ENCODE results near the gene BEND5. TPM values are rescaled to one million over a fixed set of nuclear protein-coding genes. Genes with fewer than 3 reads are reported as not detected.
A peak's percentile ranks its signal among the peaks of the same experiment; 100 is the strongest.

BEND5 gene
- total RNA-seq, 1 donor from 2014 or later = 23.9 TPM

GRCh38 chr1:48693674-48694320 is 82.9 kb downstream of the BEND5 start:
- peaks cover 7% of the 10 kb centered on the region for H3K4me1 Mint-ChIP-seq (ENCODE audit: low read depth)
- H3K9me3 Mint-ChIP-seq (ENCODE audit: low read depth) = no peaks in the 10 kb centered on the region
- TF ChIP-seq, protein P1, sequence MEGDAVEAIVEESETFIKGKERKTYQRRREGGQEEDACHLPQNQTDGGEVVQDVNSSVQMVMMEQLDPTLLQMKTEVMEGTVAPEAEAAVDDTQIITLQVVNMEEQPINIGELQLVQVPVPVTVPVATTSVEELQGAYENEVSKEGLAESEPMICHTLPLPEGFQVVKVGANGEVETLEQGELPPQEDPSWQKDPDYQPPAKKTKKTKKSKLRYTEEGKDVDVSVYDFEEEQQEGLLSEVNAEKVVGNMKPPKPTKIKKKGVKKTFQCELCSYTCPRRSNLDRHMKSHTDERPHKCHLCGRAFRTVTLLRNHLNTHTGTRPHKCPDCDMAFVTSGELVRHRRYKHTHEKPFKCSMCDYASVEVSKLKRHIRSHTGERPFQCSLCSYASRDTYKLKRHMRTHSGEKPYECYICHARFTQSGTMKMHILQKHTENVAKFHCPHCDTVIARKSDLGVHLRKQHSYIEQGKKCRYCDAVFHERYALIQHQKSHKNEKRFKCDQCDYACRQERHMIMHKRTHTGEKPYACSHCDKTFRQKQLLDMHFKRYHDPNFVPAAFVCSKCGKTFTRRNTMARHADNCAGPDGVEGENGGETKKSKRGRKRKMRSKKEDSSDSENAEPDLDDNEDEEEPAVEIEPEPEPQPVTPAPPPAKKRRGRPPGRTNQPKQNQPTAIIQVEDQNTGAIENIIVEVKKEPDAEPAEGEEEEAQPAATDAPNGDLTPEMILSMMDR (IDR thresholded peaks at IDR 0.05; ENCODE audit: unreplicated experiment) = no peak
- no peak overlapping the region for H3K27ac Mint-ChIP-seq
- H3K36me3 Mint-ChIP-seq (ENCODE audit: insufficient read depth) = no peaks in the 10 kb centered on the region
- no peak for DNase-seq (ENCODE audit: low spot score, unreplicated experiment)
- no peak overlapping the region for H3K4me3 Mint-ChIP-seq (ENCODE audit: low read depth)
- H3K27me3 Mint-ChIP-seq = peaks cover 16% of the 10 kb centered on the region

DNA sequence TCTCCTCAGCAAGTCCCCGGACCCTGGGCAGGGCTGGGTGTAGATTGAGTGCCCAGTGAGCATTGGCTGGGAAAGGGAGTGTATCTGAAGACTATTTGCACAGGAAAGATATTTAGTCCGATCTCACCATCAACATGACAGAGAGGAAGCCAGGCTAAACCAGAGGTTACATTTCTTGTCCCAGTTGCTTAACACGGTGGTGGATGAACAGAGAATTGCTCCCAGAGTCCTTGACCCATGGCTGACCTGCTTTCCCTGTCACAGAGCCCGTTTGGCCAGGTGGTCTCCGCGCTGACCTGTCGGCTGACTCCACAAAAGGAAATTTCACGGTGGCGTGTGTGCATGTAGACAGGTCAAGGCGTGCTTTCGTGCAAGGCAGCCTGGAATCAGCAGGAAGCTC is 83.5 kb downstream of the BEND5 start:
- TF ChIP-seq, protein P1 (IDR thresholded peaks at IDR 0.05; ENCODE audit: unreplicated experiment) = no peak
- H3K27me3 Mint-ChIP-seq = peaks cover 18% of the 10 kb centered on the region
- no peak overlapping the region for H3K27ac Mint-ChIP-seq
- H3K36me3 Mint-ChIP-seq (ENCODE audit: insufficient read depth) = no peaks in the 10 kb centered on the region
- H3K4me1 Mint-ChIP-seq (ENCODE audit: low read depth) = peaks cover 7% of the 10 kb centered on the region
- no peak overlapping the region for H3K4me3 Mint-ChIP-seq (ENCODE audit: low read depth)
- DNase-seq (ENCODE audit: low spot score, unreplicated experiment) = no peak
- no peaks in the 10 kb centered on the region for H3K9me3 Mint-ChIP-seq (ENCODE audit: low read depth)

DNA sequence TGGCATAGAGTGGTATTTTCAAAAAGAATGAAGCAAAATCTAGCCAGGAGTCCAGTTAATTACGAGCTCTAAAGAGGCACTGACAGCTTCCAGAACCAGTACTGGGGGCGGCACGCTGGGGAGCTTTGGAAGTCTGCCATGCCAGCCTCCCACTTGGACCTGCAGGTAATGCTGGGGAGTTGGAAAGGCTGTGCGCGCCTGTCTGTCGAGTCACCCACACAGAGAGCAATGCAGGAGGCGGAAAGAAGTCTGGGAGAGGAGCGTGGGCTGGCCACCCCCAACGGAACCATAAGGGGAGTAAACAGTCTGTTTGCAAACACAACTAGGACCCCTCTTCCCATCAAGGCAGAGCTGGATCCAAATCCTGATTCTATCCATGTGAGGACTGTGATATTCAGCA is 84.5 kb downstream of the BEND5 start:
- Mint-ChIP-seq H3K27me3 (peaks cover 19% of the 10 kb centered on the region), H3K4me3 (ENCODE audit: low read depth) (no peak overlapping the region), H3K27ac (no peak overlapping the region), H3K36me3 (ENCODE audit: insufficient read depth) (no peaks in the 10 kb centered on the region), H3K9me3 (ENCODE audit: low read depth) (no peaks in the 10 kb centered on the region), H3K4me1 (ENCODE audit: low read depth) (peaks cover 7% of the 10 kb centered on the region)
- TF ChIP-seq, protein P1 (IDR thresholded peaks at IDR 0.05; ENCODE audit: unreplicated experiment) = no peak
- DNase-seq (ENCODE audit: low spot score, unreplicated experiment) = no peak

DNA sequence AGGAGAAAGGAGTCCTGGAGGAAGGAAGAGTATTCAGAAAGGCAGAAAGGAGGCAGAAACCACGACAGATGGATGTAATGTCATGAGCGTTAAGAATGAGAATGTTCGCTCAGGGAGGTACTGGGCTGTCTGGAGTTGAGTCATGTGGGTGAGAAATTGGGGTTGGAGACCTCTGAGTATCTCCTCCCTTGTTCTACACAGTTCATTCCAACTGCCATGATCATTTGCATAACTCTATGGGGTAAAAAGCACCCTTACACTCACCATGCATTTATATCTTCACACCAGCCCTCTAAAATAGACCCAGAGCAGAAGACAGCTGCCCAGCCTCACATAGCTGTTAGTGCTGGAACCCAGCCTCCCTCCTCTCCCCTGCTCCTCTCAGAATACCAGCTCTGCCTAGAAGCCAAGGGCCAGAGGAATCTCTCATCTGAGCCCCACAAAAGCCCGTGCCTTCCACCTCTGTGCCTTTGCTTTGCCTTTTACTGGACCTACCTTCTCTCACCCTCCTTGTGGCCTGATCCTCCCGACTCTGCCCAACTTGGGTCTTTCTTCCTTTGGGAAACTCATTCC is 85.2 kb downstream of the BEND5 start:
- H3K4me3 Mint-ChIP-seq (ENCODE audit: low read depth) = no peak overlapping the region
- no peaks in the 10 kb centered on the region for H3K9me3 Mint-ChIP-seq (ENCODE audit: low read depth)
- H3K27ac Mint-ChIP-seq = no peak overlapping the region
- TF ChIP-seq, protein P1 (IDR thresholded peaks at IDR 0.05; ENCODE audit: unreplicated experiment) = no peak
- no peaks in the 10 kb centered on the region for H3K36me3 Mint-ChIP-seq (ENCODE audit: insufficient read depth)
- peaks cover 16% of the 10 kb centered on the region for H3K27me3 Mint-ChIP-seq
- H3K4me1 Mint-ChIP-seq (ENCODE audit: low read depth) = peaks cover 7% of the 10 kb centered on the region
- no peak for DNase-seq (ENCODE audit: low spot score, unreplicated experiment)

GRCh38 chr1:48688102-48688760 is 88.5 kb downstream of the BEND5 start:
- Mint-ChIP-seq H3K4me3 (ENCODE audit: low read depth) (no peak overlapping the region), H3K36me3 (ENCODE audit: insufficient read depth) (no peaks in the 10 kb centered on the region), H3K9me3 (ENCODE audit: low read depth) (no peaks in the 10 kb centered on the region), H3K27me3 (peaks cover 16% of the 10 kb centered on the region), H3K27ac (no peak overlapping the region), H3K4me1 (ENCODE audit: low read depth) (peaks cover 5% of the 10 kb centered on the region)
- DNase-seq (ENCODE audit: low spot score, unreplicated experiment) = no peak
- TF ChIP-seq, protein P1 (IDR thresholded peaks at IDR 0.05; ENCODE audit: unreplicated experiment) = peak; percentile 55

Data from progenitor cell of endocrine pancreas (in vitro differentiated cells).